Ramos (cell line): Measurements from ENCODE around the gene REPS2.

Experiments
- in situ Hi-C: fragments of 300-500 bp; cut with MboI; formaldehyde crosslinking; loops from one replicate; pipeline ENCODE4 v1.14.3; 2022; ENCODE audit warnings: low sequenced_read_pairs; ENCODE audit not compliant: unreplicated experiment

The REPS2 gene

DNA sequence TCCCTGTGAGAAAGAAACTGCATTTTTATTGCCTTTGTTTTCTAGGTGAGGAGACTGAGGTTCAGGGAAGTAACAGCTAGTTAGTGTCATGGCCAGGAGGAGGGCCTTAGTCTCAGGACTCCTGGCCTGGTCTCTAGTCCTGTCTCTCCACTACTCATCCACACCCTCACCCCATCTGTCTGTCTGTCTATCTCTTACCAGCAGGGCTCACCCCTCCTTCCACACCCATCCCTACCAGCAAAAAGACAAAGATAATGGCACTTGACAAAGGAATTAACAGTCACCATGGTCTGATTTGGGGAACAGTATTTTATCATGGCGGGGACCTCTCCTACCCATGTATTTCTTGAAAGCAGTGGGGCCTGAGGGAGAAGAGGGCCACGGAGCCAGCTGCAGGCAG is 125.8 kb downstream of the REPS2 start:
- in situ Hi-C loops = no loop called here

DNA sequence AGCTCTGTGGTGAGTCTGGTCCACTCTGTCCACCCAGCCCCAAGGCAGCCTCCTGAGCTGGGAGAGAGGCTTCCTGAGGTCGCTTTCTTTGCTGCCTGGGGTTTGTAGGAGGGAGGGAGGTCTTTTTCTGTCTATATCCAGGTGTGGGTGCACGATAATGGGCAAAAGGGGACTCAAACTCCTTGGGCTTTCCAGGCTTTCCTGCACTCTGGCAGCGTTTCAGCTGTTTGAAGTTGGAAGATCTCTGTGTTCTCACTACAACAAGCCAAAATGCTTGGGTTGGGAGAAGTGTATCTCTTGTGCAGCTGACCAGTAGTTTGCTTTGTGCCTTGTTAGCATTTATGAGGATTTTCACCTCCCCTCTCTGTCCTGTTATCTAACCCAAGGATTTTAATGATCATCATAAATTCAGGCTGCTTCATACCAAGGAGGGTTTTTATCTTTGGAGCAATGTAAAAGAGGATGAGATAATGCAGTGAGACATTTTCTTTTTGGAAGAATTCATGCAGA is 126.3 kb downstream of the REPS2 start:
- in situ Hi-C loops = no loop called here

DNA sequence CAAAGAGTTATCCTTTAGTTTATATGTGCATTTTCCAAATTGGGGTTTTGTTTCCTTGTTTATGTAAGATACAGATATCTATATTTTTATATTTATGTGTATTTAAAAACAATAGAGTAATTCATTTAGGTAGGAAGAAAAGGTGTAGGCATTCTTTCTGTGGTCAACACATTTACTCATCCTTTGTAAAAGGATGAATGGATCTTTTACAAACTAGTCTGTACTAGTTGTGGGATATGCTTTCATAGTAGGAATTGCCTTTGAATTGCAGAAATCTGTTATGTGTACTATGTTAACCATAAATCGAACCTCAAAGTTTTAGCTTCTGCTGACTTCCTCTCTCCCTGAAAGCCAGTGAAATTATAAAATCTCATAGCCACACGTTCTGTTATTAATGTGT is 128.5 kb downstream of the REPS2 start:
- in situ Hi-C loops = no loop called here

DNA sequence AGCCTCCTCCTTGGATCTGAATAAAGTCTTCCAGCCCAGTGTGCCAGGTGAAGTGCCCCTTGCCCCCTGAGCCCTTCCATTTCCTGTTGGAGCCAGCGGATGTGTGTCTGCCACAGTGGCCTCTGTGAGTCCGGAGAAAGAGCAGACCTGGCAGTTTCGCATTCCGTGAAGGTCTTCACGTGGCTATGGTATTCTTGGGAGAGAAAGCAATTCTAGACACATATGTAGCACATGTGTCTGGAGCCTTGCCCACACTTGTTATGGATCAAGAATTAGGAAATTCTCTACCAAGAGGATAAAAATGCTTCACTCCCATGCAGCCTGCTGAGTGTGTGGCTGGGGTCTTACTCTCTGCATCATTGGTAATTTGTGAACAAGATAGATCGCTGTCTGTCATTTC is 130.9 kb downstream of the REPS2 start:
- in situ Hi-C loops = no loop called here

DNA sequence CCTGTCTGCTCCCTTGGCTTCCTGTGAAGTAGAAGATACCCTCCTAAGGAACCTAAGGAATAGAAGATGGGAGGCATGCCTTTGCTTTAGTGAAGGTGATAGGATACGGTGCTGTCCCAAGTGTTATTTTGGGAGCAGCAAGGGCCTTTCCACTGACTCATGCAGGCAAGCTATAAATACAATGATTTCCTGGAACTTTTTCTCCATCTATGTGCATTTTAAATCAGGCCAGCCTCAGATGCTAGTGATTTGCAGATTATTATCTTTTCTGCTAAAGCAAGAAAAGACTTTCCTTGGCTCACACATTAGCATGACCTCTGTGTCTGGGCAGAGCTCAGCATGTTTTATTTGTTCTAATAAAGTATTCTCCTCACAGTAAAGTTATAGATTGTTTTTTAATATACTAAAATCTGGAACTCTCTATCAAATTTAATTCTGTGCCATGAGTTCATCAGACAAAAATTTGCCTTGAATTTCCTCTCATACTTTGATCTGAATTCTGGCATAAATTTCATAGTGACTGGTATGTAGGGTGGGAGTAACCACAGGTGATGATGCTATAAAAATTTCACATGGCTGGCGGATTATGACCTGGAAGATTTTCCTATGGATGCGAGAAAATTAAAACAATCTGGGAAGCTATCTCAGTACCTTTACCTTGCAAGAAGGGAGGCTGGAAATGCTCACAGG is 131.7 kb downstream of the REPS2 start:
- in situ Hi-C loops = no loop called here

DNA sequence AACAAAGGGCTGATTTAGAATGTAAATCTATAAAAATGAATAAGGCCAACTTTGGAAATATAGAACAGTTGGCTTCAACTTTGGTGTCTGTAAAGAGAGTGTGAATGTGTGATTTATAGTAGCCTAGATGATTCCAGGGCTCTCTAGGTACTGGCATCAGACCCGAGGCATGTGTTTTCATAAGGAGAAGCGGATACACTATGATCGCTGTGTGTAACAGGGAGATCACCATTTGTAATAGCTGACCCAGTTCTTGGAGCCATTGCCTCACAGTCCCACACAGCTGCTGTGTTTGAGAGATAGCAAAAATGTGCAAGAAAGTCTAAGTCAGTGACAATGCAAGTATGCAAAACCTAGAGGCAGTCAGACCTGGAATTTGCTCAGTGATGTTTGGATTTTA is 135.1 kb downstream of the REPS2 start:
- in situ Hi-C loops = no loop called here

DNA sequence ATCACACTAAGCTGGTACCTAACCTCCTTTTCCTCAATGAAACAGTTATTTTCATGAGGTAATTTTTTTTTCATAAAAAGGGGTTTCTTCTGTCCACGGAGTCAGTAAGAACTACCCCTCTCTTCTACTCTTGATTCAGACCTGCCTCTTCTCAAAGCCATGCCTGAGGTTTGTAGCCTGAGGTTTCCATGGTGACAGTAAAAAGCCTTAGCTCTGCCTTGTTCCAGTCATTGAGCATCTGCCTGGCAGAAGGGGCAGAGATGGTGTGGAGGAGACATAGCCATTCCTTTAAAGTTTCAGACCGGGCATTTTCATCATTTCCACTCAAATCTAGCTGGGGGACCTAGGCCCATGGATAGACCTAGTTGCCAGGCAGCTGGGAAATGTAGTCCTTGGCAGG is 135.5 kb downstream of the REPS2 start:
- in situ Hi-C loops = no loop called here

DNA sequence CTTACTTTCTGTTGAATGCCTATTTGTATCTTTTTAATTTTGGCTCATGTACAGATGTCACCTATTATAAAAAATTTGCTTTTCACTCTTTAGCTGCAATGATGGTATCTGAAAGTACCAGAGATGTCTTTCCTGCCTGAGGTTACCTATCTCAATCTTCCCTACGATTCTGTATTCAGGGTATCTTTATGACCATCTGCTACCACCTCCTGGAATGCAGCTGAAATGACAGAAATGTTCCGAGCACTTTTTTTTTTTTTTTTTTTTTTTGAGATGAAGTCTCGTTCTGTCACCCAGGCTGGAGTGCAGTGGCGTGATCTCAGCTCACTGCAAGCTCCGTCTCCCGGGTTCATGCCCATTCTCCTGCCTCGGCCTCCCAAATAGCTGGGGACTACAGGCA is 136.4 kb downstream of the REPS2 start:
- in situ Hi-C loops = no loop called here

DNA sequence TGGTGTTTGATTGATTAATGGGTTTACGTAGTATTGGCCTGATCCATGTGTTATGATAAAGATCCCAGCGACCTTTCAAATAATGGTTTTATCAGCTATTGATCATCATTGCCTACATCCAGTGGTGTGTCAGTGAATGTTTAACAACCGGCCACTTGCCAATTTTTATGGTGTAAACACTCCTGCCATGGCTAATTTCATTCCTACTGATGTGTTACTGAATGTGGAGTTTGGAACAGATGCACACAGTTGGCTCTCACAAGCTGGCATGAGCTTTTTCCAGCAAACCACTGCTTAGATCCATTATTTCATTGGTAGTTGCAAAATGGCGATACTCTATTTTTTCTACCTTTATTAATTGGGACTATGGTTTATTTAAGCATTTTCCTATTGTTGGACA is 139.9 kb downstream of the REPS2 start:
- in situ Hi-C loops = no loop called here

DNA sequence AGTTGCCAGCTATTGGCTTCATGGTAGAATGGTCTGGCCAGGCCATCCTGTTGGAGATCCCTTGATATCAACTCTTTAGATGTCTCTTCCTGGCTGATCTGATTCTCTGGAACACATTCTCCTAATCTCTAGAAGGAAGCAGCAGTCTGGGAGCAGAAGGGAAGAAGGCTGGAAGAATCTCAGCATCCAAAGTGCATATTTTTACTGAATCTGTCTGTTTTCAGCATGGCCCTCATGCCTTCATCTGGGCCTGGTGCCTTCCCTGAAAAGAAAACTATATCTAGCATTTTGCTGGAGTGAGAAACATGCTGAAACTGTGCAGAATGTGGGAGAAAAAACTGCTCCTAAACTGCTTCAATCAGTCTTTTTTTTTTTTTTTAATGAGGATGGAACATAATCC is 148.7 kb downstream of the REPS2 start:
- in situ Hi-C loops = no loop called here

DNA sequence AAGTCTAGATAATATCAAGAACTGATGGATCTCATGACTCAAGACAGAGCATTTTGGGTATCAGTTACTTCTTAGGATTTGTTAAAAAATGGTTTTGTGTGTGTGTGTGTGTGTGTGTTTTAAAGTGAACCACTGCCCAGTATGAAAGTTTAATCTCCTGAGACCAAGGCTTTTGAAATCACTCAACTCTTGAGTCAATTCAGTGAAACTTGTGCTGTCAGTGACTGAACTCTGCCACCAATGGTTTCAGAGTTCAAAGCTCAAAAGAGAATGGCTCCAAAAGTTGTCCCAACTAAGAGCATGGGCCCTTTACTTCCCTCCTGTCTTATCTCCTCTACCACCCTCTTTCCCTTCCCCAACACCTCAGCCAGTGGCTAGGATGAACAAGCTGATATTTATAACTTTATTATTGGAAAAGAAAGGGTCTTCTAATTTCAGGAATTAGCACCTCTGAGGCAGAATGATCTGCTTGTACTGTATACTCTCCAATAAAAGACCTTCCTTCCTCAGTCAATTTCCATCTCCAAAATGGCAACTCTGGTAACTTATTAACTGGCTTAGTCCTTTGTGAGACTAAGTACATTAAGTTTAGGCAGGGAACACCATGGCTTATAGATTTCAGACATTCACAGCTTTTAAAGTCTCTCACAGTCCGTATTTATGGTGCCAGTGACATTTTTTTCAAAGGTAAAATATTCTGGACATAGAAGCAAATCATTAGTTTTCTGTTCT is 152.2 kb downstream of the REPS2 start:
- in situ Hi-C loops = no loop called here

DNA sequence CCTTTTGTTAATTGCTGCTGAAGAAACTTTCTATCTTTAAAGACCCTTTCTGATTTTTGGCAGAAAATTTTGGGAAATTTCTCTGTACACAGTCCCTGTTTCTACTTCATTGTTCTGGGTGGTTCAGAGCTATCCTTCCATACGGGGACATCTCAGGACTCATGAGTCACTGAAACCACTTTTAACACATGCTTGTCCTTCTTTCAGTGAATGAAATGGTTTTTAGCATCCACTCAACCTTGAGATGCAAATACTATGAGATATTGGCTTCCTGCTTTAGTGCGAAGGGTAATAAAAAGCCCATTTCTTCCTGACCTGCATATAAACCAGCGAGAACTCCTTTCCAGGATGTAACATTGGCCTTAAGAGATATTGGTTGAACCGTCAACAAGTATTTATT is 158.0 kb downstream of the REPS2 start:
- in situ Hi-C loops = no loop called here

DNA sequence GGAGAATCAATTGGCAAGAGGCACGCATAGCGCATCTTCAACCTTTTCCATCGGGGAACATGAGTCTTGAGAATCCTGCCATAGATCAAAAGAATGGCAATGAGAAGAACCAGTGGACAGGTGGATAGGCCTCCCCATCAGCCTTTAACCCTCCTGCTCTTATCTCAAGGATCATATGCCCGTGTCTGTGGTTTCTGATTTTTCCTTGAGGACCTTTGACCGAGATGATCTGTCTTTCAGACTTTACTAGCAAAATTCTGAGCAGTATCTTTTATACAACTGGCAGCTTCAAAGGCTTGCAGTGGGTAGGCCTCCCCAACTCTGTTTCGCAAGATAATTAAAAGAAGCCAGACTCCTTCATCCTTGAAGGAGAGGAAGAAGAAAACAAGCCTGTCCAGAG is 174.4 kb downstream of the REPS2 start:
- in situ Hi-C loops = no loop called here

DNA sequence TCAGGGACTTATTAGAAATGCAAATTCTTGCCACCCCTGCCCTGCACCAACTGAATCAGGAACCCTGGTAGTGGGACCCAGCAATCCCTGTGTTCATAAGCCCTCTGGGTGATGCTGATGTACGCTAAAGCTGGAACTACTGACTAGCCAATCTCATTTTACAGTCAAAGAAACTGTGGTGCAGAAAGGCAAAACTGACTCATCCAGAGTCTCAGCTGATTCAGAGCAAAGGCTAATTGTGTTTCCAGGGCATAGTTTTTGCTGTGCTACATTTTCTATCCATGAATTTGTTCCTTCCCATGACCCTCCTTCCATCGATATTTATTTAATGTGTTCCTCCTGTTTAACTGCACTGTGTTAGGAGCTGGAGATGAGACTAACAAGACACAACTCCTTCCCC is 207.5 kb downstream of the REPS2 start:
- in situ Hi-C loops = no loop called here

DNA sequence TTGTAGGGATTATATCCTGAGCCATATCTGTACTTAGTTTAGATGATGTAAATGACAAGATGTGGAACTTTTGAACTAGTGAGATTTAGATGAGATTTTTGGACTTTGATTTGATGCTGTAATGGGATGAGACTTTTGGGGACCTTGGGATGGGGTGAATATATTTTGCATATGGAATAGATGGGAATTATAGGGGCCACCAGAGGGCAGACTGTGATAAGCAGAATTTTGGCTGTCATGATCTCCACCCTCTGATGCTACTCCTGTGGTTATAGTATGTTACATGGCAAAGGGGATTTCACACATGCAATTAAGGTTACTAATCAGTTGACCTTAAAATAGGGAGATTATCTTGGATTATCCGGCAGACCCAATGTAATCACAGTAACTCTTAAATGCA is 214.5 kb downstream of the REPS2 start:
- in situ Hi-C loops = no loop called here

DNA sequence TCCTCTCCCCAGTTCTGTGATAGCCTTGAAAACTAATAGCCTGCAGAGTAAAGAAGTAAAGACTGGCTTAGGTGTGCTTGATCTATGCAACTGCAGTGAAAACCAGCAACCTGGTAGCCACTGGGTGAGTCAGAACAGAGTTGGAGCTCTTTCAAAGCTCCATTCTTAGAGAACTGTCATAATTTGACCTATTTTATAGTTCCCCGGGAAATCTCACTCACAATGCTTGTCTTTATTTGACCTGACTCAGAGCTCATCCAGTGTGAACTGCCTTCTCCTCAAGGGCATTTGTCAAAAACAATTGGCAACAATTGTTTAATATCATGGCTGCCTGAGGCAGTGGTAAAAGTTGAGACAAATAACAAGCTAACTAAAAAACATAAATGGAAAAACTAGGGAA is 215.5 kb downstream of the REPS2 start:
- in situ Hi-C loops = no loop called here

DNA sequence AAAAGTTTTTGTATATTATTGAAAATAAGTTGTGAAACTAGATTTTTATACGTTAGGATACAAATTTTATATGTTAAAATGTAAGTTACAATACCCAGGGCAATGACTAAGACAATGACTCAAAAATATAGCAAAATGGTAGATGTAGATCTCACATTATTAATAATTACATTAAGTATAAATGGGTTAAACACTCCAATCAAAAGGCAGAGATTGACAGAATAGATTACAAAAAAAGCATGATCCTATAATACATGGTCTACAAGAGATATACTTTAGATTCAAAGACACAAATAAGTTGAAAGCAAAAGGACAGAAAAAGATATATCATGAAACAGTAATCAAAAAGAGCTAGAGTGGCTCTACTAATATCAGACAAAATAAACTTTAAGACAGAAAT is 217.6 kb downstream of the REPS2 start:
- in situ Hi-C loops = no loop called here

DNA sequence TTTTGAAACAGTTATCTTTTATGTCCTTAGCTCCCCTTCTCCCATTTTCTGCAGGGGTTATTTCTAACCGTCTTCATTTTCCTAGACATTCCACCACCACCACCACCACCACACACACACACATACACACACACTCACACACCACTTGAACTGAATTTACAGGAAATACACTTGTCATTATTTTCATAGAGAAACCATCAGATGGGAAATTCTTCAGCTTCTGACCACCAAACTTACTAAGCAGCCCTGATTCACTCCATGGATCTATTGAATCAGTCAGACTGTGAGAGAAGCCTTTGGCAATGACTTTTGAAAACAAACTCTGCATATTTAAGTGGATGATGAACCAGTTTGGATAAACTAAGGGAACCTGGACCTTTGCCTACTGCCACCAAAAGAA is 218.5 kb downstream of the REPS2 start:
- in situ Hi-C loops = no loop called here

DNA sequence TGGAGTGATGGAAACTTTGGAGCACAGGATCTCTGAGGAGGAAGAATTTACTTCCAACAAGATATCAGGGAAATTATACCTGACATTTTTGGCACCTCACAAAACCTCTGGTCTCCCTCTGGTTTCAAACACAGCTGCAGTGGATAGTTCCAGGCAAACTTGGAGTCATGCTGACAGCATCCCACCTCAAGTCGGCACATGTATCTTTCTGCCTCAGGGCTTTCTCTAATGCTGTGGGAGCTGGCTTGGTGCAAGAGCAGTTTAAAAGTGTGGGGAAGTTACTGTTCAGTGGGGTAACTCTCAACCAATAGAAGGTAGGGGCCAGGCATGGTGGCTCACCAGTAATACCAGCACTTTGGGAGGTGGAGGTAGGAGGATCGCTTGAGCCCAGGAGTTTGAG is 221.5 kb downstream of the REPS2 start:
- in situ Hi-C loops = no loop called here

DNA sequence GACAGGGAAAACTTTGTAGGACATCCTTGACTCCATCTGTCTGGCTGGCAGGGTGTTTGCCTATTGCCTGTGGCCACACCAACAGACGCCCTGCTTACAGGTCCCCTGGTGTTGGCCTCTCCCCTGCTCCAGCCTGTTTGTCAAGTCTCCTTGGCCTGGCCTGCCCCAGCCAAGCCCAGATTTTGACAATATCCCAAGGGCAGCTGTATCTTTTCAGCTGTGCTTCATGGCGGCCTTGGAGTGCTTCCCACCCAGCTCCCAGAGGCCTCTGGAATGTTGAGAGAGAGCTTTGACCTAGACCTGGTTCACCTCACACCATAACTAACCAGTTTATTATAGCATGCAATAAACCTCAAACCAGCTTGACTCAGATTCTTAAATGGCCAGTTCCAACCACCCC is 224.5 kb downstream of the REPS2 start:
- in situ Hi-C loops = no loop called here

DNA sequence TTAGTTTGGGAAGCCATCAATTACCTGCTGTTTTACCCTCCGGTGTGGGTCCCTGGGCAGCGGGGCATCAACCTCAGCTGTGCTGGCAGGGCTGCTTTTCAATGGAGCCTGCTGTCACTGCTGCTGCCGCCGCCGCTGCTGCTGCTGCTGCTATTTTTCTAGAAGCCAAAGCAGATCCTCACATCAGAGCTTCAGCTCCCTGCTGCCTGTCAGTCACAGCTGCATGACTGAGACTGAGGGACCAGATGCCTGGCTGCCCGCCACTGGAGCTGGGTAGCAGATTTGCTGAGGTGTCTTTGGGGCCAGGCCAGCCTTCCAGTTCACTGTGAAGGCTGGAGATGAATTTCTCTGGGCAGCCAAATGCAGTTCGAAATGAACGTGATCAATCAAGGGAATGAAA is 228.2 kb downstream of the REPS2 start:
- in situ Hi-C loops = no loop called here

DNA sequence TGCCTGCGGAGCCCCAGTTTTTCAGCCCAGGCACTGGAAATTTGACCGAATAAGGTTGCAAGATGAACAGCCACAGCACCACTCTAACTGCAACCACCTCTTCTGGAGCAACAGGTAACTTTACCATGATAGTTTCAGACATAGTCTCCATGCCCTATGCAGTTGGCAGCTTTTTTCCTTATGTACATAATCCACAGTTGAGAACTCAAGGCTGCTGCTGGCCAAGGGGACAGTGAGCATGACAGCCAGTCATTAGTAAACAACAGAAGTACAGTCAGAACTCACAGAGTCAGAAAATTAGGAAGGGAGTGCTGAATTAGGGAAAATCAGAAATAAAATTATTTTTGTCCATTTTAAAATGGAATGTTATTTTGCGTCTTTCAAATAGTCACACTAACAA is 235.9 kb downstream of the REPS2 start:
- in situ Hi-C loops = no loop called here
